ENCODE results near the gene EFNA1.

GRCh38 chr1:155116113-155116764, 11.4 kb upstream of the EFNA1 start:
- no peak for TF ChIP-seq KDM1A (IDR thresholded peaks at IDR 0.05; ENCODE audit: borderline replicate concordance, low read length)
- TF ChIP-seq KDM5A (IDR thresholded peaks at IDR 0.05; ENCODE audit: low read length): no peak
- no peak for TF ChIP-seq JUND (IDR thresholded peaks at IDR 0.05; ENCODE audit: low read length)

Data from H1 (cell line).